Islet of Langerhans (tissue), 1 donor: ENCODE measurements around the gene DSE.
A peak's percentile ranks its signal among the peaks of the same experiment; 100 is the strongest.
"Not testable (repeated sequence)": the region's sequence is repeated elsewhere in the genome, so short reads cannot be mapped to it uniquely, and the experiment has no call there.

Source experiments
- FAIRE-seq: peaks from one replicate; lab custom pipeline; 2011; peaks lifted over from hg19 to GRCh38; lab: Jason Lieb, UNC

DSE gene

DNA sequence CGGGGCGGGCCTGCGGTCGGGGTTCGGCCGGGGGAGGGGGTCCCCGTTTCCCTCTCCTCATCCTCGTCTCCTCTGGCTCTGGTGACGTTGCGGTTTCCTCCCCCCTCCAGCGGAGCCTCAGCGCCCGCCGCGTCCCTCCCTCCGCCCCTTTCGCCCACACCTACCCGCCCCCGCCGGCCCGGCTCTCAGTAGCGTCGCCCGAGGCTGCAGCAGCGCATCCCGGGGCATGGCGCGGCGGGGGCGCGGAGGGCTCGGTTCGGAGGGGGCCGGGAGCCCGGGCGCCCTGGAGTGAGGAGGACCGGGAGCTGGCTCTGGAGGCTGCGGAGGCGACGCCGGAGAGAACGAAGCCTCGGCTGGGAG lies at the start of gene DSE:
Gene DSE, plus strand, starts transcription at position 188 of the 360 bp plus-strand sequence. CDS start 28,304 bp downstream, outside the sequence.
- FAIRE-seq, result no peak

DNA sequence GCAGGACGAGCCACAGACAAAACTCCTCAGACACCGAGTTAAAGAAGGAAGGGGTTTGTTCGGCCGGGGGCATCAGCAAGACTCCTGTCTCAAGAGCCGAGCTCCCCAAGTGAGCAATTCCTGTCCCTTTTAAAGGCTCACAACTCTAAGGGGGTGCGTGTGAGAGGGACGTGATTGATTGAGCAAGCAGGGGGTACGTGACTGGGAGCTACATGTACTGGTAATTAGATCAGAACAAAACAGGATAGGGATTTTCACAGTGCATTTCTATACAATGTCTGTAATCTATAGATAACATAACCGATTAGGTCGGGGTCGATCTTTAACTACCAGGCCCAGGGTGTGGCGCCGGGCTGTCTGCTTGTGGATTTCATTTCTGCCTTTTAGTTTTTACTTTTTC lies 48.8 kb upstream of the DSE start:
- not testable (repeated sequence) for FAIRE-seq

DNA sequence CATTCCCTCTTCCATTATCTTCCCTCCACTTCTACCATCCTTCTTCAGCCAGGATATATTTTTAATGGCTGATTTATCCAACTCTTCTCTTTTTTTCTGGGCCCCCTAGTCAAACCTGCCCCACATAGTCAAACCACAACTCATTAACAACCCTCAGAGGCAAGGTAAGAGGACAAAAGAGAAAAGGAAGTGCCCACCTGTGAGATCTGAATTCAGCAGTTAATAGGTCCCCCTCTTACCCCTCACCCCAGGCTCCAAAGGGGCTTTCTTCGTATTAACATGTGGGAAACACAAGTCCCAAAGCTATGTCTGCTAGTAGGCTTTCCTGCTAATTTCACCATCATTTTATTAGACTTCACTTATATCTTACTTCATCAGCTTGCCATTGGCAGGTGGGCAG lies 46.9 kb upstream of the DSE start:
- no peak for FAIRE-seq

DNA sequence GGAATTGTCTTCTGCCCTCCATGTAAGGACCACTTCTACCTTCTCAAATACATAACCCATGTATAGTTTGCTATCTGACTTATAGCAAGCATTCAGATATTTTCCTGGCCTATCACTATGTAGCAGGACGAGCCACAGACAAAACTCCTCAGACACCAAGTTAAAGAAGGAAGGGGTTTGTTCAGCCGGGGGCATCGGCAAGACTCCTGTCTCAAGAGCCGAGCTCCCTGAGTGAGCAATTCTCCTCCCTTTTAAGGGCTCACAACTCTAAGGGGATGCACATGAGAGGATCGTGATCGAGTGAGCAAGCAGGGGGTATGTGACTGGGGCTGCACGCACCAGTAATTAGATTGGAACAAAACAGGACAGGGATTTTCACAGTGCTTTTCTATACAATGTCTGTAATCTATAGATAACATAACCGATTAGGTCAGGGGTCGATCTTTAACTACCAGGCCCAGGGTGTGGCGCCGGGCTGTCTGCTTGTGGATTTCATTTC lies 45.1 kb upstream of the DSE start:
- not testable (repeated sequence) for FAIRE-seq

DNA sequence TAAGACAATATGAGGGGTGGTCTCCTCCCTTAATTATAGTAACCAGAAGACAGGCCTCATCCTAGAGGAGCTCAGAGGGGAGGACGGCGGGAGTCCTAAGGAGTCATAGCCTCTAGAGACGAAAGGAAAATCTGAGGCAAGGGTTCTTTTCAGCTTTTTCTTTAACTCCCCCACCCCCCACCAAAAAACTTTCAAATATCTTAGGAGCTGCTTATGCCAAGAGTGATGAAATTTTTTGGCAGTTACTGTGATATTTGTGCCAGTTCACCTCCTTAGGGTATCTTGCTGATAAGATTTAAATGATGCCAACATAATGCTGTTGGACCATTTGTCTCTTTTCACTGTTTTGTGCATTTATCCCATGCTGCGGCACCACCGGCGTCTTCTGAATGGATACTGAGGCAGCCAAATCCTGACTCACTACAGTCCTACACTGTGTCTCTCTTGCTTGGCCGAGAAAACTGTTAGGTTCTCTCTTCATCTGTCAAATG lies 44.5 kb upstream of the DSE start:
- no peak for FAIRE-seq

DNA sequence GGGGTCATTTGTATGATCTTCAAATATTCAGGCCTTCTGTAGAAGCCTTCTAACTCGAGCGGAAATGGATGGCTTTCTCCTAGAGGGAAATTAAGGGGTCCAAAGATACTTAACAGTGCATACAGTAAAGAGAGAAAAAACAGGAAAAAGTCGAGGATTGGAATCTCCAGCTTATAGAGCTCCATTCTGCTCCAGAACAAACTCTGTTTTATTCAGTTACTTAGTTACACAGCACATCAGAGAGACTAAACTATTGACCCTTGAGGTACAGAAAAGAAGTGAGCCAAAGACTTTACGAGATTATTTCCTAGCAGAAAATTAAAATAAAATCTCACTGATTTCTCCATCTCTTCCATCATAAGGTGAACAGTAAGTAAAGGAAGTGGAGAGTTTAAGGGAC lies 43.8 kb upstream of the DSE start:
- no peak for FAIRE-seq

DNA sequence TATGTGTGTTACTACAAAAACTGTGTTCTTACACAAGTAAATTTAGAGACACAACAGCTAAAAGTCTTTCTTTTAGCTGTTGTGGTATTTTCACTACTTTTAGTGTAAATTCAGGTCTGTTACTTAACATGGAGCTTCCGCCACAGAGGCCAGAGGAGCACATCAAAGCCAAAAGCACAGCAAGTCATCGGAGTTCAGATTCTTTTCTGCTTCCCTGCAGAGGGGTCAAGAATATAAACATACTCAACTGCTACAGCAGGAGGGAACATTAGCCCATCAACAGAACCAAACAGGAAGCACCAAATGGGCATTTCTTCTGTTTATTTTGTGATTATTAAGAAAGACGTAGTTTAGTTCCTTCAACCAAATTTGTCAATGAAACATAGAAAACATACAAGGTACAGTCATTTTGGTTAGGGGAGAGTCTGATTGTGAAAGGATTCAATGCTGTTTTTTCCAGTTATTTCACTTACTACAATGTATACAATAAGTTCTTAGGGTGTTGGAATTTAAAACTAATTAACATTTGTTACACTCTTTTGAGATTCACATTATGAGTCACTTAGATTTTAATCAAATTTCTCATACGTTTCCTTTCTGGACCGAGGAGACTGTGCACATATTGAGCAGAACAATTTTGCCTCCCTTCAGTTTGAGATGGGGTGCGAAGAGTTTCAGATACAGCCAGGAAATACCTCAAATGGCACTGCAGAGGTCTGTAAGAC lies 42.8 kb upstream of the DSE start:
- FAIRE-seq, result no peak

DNA sequence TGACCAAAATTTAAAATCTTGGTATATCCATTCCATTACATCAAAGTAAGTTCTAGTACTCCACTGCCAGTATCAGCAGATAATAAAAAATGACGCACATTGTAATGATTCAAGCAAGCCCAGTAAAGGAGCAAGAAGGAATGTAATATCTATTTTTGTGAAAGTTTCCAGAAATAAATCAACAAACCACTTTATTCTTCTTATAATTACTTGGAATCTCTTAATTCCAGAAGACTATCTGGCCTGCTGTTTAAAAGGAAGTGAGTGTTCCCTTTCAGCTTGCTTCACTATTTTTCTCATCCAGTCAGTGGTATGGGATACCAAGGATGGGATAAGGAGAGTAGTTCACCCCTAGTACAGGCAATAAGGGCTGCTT lies 42.2 kb upstream of the DSE start:
- no peak for FAIRE-seq

DNA sequence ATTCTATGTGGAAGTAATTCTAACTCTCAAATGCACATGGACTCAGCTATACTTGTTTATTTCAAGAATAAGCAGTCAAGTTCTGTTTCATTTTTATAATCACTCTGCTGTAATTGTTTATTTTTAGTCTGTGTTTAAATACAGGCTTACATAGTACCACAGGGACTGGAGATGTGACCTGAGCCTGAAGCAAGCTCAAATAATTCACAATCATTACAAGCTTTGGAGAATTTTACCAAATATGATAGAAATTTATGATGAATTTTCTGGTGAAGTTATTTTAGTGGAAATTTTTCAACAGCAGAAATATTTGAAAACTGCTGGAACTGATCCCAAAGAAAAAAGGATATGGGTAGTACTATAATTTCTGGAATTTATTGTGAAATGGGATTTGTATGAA lies 41.6 kb upstream of the DSE start:
- FAIRE-seq, result peak; percentile 65

DNA sequence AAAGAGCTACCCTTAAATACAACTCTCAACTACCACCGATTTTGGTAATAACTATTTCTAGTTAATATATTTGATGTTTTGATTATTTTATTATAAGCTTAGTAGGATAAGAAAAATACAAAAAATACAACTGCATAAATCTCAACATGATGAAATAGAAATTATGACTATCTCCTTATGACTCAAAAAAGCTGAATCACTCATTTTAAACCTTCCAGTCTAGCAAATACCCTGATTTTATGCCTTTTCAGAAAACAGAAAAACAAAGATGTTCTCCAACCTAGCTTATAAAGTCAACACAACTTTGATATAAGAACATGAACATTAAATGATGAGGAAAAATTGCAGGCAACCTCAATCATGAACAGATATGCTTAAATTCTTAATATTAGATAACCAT lies 40.2 kb upstream of the DSE start:
- FAIRE-seq, result no peak

DNA sequence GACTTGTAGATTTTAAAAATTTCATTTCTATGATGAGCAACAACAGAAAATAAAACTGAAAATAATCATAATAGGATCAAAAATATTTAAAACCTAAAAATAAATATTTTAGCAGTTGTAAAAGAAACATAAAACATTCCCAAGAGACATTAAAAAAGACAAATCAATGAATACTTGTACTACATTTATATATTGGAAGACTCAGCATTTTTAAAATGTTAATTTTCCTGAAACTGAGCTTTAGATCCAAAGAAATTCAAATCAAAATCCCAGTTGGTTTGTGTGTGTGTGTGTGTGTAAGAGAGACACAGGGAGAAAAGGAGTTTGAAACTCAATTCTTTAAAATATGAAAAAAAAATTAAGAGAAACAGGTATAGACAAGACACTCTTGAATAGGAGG lies 38.7 kb upstream of the DSE start:
- FAIRE-seq, result no peak

DNA sequence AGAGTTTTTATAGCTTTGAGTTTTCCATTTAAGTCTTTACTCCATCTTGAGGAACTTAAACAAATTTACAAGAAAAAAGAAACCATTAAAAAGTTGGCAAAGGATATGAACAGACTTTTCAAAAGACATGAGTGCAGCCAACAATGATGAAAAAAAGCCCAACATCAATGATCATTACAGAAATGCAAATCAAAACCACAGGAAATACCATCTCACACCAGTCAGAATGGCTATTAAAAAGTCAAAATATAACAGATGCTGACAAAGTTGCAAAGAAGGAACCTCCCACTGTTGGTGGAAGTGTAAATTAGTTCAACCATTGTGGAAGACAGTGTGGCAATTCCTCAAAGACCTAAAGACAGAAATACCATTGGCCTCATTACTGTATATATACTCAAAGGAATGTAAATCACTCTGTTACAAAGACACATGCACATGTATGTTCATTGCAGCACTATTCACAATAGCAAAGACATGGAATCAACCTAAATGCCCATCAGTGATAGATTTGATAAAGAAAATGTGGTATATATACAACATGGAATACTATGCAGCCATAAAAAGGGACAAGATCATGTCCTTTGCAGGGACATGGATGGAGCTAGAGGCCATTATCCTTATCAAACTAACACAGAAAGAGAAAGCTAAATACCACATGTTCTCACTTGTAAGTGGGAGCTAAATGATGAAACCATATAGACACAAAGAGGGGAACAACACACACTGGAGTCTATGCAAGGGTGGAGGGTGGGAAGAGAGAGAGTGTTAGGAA lies 35.9 kb upstream of the DSE start:
- FAIRE-seq, result not testable (repeated sequence)

DNA sequence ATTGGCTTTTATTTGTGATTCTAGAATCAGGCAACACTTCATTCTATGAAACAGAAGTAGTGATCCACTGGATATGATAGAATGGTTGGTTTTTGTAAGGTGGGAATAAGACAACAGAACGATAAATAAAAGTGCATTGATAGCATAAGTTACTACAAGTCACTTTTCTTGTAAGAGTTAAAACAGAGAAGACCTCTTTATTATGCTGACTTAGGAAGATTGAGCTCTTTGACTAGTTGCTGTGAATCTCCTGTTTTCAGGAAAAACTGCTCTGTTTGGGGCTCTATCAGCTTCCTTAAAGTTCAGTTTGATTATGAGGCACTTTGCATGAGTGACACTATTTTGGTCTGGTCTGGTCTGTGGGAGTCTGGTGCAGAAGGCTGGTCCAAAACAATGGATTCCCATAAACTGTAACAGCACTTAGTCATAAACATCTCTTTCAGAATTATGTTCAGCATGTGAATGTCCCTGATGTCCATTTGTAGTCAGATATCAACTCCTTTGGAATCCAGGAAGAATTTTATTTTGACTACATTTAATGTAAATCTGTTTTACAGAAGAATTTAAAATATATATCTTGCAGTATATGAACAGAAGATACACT lies 35.0 kb upstream of the DSE start:
- no peak for FAIRE-seq

DNA sequence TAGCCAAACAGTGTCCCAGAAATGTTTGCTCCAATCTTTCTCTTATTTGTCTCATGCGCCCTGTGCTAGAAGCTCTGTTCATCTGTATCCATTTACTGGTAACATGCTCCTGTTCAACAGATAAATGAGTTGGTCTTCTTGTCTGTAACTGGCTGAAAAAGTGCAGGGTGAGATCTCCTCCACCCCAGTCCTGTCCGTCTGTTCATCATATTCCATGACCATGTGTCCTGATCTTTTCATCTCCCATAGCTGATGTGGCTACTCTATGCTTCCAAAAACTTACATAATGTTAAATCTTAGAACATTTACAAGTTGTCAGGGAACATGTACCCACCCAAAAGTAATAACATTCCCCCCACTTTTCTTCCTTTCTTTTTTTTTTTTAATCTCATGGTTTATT lies 31.8 kb upstream of the DSE start:
- no peak for FAIRE-seq

DNA sequence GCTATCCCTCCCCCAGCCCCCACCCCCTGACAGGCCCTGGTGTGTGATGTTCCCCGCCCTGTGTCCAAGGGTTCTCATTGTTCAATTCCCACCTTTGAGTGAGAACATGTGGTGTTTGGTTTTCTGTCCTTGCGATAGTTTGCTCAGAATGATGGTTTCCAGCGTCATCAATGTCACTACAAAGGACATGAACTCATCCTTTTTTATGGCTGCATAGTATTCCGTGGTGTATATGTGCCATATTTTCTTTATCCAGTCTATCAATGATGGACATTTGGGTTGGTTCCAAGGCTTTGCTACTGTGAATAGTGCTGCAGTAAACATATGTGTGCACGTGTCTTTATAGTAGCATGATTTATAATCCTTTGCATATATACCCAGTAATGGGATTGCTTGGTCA lies 30.1 kb upstream of the DSE start:
- not testable (repeated sequence) for FAIRE-seq

DNA sequence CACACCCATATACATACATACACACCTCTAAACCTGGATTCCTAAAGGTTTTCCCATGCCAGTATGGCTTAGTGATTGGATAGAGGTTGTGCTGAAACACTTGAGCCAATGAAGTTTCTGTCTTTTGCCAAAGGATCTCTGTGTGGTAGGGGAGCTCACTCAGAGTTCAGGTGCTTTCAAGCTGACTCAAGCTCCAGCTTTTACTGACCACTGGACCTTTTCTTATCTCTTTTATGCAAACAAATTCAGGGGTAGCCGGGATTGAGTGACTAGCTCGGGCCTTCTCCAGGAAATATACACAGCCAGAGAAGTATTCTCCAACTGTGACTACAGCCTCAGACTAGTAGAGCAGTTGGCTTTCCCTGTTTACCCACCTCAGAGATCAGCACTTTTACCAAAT lies 21.5 kb upstream of the DSE start:
- FAIRE-seq, result no peak

DNA sequence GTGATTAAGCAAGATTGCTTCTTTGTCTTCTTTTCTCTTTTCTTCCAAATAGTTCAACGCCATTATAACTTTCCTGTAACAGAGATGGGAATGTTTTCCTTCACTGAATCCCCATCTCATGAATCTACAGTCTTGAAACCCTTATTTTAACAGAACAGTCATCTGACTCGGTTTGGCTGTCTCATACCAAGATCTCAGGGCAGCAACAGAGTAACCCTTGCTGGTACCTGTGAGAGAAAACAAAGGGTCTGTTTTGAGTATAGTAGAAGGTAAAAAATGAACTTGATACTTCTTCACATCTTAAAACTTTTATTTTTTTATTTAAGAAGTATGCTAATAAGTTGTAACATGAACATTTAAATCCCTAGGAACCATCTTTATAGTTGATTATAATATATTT lies 19.6 kb upstream of the DSE start:
- no peak for FAIRE-seq

DNA sequence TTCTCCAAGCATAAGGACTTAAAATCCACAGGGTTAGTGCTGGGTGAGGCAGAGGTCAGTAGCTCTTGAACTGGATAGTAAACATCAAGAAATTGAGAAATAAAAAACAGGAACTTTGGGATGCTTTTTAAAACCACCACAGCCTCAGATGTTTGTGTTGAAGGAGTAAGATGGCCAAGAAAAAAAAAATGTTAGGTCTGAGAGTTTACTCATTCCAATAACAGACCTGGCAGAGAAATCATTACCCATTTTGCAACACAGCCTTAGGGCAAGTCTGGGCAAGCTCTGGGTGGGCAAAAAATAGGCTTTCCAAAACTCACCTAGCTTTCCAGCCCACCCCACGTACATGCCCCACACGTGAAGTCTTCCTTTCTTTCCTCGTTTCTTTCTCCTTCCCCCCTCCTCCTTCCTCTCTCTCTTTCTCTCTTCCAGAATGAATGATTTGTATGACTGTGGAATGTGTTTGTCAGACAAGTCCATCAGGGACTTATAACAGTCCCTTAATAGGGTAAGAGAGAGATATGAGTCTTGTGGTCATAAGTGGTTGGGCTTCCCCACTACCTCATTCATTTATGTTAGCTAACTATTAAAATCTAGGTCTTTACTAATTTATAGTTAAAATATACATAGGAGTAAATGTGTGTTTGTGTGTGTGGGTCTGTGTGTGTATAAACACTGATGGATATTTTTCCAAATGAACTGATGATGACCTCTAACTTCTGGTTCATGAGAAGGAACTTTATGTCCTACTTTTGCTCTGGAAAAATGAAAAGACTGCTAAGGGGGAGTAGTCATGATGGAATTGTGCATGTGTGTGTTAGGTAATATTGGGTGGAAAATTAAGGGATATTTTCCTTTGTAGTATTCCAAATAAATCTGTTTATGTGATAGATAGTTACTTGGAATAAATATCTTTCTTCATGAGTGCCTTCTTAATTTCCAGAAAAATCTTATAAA lies 18.0 kb upstream of the DSE start:
- no peak for FAIRE-seq

DNA sequence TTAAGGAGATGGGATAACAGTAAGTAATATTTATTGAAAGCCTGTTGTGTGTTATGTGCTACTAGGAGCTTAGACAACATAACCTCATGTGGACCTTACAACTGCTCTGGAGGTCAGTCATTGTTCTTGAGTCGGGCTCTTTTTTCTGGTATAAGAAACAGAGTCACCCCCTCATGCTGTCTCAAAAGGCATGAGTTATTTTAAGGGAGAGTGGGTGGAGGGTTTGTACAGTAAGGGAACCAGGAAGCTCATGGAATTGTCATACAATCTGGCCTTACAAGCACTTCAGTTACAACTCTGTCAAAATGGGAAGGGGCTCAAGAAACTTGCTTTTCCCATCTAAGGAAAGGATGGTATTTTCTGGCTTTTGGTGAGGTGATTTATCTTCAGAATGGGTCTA lies 16.5 kb upstream of the DSE start:
- no peak for FAIRE-seq

DNA sequence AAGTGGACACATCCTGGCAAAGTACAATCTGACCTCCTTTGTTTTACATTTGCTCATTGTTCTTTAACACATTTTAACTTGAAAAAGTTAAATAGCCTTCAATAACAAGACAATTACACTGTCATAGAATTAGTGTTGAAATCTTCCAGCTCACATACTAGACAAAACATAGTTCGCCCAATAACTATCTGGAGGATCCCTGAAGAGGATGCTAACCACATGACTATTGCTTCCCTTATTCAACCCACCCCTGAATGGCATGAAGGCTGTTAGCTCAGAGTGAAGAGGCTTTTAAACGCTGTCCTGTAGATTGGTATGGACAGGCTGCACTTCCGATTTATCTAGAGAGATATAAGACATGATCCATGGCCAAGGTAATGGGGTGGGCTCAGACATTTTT lies 15.0 kb upstream of the DSE start:
- FAIRE-seq, result no peak

DNA sequence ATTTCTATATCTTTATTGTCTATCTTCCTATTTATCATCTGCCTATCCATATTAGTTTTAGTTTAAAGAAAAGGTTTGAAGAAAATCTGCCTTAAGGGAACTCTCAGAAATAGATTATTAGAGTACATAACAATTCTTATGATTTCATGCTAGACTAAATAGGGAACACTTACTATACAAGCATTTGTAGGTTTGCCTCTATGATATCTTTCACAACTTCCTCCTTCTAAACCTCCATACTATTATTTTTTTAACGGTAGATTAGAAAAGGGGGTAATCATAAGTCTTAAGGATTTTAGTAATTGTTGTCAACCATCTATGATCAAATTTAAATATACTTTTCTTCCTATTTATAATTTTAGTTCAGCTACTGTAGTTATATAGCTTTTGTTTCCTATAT lies 11.6 kb upstream of the DSE start:
- no peak for FAIRE-seq

DNA sequence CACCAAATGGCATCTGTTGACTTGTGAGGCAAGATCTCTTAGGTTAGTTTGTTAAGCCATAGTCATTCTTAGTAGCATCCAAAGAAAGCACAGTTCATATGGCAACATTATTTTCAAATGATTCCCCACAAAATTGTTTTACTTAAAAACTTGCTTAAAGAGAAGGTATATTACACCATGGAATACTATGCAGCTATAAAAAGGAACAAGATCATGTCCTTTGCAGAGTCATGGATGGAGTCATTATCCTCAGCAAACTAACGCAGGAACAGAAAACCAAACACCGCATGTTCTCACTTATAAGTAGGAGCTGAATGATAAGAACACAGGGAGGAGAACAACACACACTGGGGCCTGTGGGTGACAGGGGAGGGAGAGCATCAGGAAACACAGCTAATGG lies 10.9 kb upstream of the DSE start:
- FAIRE-seq, result no peak
